ENCODE measurements around the gene PDZD2.
"Not testable (repeated sequence)": the region's sequence is repeated elsewhere in the genome, so short reads cannot be mapped to it uniquely, and the experiment has no call there.

Gene PDZD2

DNA sequence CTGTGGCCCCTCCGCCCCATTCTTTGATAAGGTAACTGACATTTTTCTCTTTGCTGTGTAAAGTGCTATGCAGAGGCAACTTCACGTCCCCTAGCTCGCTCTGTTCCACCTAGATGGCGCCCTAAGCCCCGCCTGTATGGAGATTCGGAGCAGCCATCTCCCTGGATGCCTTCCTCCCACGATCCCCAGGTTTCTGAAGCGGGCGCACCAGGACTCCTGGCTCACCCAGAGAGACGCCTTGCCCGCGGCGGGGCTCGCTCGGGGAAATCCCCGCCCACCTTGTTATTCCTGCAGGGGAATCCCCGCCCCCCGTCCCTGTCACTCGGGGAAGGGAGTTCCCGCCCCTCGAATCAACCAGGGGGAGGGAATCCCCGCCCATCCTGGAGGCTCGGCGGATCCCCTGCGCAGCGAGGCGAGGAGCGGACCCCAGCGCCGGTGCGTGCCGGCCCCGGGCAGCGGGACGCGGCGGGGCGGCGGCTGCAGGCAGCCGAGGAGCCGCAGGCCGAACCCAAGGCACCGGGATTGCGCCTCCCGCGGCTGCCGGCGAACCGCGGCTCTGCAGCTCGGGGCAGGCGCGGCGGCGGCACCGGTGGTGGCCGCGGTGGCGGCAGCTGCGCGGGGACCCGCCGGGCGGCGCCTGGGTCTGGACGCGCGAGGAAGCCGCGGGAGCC is at the start of gene PDZD2:
TSS of gene PDZD2 (plus strand) at position 384 of the 671 bp plus-strand sequence.
- peak; percentile 97 for DNase-seq
- peaks cover 9% of the 10 kb centered on the region for H3K27me3 ChIP-seq (ENCODE audit: insufficient read depth, low read depth, severe bottlenecking)
- no peaks in the 10 kb centered on the region for H3K9me3 ChIP-seq (ENCODE audit: severe bottlenecking)
- TF ChIP-seq, protein P1, sequence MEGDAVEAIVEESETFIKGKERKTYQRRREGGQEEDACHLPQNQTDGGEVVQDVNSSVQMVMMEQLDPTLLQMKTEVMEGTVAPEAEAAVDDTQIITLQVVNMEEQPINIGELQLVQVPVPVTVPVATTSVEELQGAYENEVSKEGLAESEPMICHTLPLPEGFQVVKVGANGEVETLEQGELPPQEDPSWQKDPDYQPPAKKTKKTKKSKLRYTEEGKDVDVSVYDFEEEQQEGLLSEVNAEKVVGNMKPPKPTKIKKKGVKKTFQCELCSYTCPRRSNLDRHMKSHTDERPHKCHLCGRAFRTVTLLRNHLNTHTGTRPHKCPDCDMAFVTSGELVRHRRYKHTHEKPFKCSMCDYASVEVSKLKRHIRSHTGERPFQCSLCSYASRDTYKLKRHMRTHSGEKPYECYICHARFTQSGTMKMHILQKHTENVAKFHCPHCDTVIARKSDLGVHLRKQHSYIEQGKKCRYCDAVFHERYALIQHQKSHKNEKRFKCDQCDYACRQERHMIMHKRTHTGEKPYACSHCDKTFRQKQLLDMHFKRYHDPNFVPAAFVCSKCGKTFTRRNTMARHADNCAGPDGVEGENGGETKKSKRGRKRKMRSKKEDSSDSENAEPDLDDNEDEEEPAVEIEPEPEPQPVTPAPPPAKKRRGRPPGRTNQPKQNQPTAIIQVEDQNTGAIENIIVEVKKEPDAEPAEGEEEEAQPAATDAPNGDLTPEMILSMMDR (IDR thresholded peaks at IDR 0.05; ENCODE audit: low read depth, low read length), result peak; percentile 36
- H3K36me3 ChIP-seq, result no peaks in the 10 kb centered on the region
- peak within 1 kb of the TSS; percentile 34 for H3K27ac ChIP-seq
- H3K4me3 ChIP-seq (ENCODE audit: low read depth, low read length), result peak within 1 kb of the TSS; percentile 78

DNA sequence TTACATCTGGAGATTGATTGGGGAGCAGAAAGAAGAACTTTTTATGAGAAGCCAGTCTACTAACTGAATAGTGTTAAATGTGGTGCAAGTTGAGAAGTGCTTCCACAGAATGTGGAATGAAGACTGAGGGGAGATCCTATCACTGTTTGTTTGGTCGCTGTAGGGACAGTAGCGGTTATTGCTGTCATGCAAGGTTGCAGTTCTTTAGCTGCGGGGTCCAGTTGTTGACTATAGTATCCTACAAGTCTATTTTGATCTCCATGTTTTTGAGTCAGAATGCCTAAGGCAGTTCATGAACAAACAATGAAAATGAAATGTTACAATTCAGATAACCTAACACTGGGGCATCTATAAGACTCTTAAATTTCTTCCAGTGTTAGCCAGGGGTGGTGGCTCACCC is 45.3 kb upstream of the PDZD2 start:
- no peak overlapping the region for H3K27ac ChIP-seq
- no peak overlapping the region for H3K4me3 ChIP-seq (ENCODE audit: low read depth, low read length)
- H3K36me3 ChIP-seq, result no peaks in the 10 kb centered on the region
- no peaks in the 10 kb centered on the region for H3K9me3 ChIP-seq (ENCODE audit: severe bottlenecking)
- DNase-seq, result no peak
- TF ChIP-seq, protein P1 (IDR thresholded peaks at IDR 0.05; ENCODE audit: low read depth, low read length), result no peak
- H3K27me3 ChIP-seq (ENCODE audit: insufficient read depth, low read depth, severe bottlenecking), result no peaks in the 10 kb centered on the region

DNA sequence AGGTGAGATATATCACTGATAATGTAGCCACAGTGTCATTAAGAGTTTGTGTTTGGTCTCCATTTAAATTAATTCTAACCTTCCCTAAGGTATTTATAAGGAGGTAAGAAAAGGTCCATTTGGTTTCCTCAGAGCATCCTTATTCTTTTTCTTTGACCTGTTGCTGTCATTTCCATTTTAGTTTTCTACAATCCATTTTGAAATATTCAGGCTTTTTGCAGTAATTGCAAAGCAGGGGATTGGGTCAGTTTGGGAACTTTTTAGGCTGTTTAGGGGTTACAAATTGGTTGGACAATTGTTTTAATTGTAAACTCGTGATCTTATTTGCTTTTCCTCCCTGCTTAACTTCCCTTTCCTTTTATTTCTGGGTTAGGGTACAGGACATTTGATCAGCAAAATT is 42.6 kb upstream of the PDZD2 start:
- no peaks in the 10 kb centered on the region for H3K9me3 ChIP-seq (ENCODE audit: severe bottlenecking)
- no peaks in the 10 kb centered on the region for H3K27me3 ChIP-seq (ENCODE audit: insufficient read depth, low read depth, severe bottlenecking)
- no peaks in the 10 kb centered on the region for H3K36me3 ChIP-seq
- no peak for DNase-seq
- H3K27ac ChIP-seq, result no peak overlapping the region
- no peak overlapping the region for H3K4me3 ChIP-seq (ENCODE audit: low read depth, low read length)
- TF ChIP-seq, protein P1 (IDR thresholded peaks at IDR 0.05; ENCODE audit: low read depth, low read length), result no peak

DNA sequence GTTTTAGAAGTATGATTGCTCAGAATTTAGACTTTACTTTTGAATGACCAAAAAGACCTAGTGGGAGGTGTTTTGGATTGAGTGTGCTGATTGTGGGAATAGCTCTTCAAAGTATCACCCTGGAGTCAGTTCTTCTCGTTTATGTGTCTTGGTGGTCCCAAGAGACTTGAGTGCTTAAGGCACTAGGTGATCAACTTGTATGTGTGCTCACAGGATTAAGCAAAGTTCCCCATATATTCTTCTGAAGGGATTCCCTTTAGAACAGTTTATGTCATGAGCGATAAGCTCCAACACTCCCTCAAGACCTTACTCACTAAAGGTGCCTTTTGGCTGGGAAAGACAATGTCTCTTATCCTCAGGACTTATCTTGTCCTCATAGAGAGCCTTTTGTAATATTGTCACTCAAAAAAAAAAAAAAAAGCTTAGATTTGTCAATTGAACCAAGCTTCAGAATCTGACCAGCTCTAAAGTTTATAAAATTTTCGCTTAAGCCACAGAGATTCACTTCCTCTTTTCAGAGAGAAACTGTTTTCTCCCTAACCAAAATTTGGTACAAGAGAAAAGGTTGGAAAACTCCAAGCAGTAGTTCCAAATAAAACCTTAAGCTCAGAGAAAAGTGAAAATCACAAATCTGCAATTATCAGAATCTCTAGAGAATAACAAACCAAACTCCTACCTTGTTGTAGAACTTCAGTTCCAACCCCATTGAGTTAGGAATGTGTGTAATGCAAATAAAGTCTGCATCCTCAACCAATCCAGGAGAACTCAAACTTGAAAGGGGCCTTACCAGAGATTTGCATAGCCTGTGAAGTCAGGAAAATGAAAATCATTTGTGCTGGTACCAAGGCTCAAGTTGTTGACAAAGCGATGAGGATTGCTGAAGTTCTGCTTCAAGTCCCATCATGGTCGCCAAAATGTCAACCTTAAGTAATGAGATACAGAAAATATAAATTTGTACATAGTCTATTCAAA is 40.0 kb upstream of the PDZD2 start:
- no peaks in the 10 kb centered on the region for H3K27me3 ChIP-seq (ENCODE audit: insufficient read depth, low read depth, severe bottlenecking)
- no peak overlapping the region for H3K4me3 ChIP-seq (ENCODE audit: low read depth, low read length)
- no peak for DNase-seq
- no peaks in the 10 kb centered on the region for H3K9me3 ChIP-seq (ENCODE audit: severe bottlenecking)
- TF ChIP-seq, protein P1 (IDR thresholded peaks at IDR 0.05; ENCODE audit: low read depth, low read length), result no peak
- no peaks in the 10 kb centered on the region for H3K36me3 ChIP-seq
- H3K27ac ChIP-seq, result no peak overlapping the region

DNA sequence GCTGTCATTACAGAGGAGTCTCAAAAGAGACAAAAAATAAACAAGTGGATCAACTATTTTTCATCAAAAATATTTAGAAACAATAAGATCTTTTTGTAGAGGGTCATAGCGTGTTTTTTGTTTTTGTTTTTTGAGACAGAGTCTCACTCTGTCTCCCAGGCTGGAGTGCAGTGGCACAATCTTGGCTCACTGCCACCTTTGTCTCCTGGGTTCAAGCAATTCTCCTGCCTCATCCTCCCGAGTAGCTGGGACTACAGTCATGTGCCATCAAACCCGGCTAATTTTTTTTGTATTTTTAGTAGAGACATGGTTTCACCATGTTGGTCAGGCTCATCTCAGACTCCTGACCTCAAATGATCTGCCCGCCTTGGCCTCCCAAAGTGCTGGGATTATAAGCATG is 36.6 kb upstream of the PDZD2 start:
- H3K36me3 ChIP-seq; H3K27me3 ChIP-seq (ENCODE audit: insufficient read depth, low read depth, severe bottlenecking); H3K4me3 ChIP-seq (ENCODE audit: low read depth, low read length); H3K9me3 ChIP-seq (ENCODE audit: severe bottlenecking); H3K27ac ChIP-seq; DNase-seq: not testable (repeated sequence)

DNA sequence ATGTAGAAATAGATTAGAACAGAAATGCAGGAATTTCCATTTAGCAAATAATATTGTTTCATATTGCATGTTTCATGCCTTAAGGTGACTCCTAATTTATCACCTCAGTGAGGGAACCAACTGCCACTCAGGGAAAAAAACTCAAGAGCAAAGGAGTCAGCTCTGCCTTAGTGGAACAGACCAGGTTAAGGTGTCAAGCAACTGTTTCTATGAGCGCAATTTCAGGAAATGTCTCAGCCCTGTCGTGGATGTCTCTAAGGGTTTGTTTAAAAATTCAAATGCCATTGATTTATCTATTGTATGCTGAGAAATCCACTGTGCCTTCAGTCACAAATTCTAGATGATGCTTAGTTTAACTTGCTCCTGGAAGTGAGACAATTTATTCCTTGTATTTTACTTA is 34.7 kb upstream of the PDZD2 start:
- no peaks in the 10 kb centered on the region for H3K27me3 ChIP-seq (ENCODE audit: insufficient read depth, low read depth, severe bottlenecking)
- DNase-seq, result no peak
- H3K4me3 ChIP-seq (ENCODE audit: low read depth, low read length), result no peak overlapping the region
- no peaks in the 10 kb centered on the region for H3K9me3 ChIP-seq (ENCODE audit: severe bottlenecking)
- TF ChIP-seq, protein P1 (IDR thresholded peaks at IDR 0.05; ENCODE audit: low read depth, low read length), result no peak
- no peaks in the 10 kb centered on the region for H3K36me3 ChIP-seq
- no peak overlapping the region for H3K27ac ChIP-seq

Data from WERI-Rb-1 (cell line).